ENCODE results near the gene KRT76.

KRT76 gene

DNA sequence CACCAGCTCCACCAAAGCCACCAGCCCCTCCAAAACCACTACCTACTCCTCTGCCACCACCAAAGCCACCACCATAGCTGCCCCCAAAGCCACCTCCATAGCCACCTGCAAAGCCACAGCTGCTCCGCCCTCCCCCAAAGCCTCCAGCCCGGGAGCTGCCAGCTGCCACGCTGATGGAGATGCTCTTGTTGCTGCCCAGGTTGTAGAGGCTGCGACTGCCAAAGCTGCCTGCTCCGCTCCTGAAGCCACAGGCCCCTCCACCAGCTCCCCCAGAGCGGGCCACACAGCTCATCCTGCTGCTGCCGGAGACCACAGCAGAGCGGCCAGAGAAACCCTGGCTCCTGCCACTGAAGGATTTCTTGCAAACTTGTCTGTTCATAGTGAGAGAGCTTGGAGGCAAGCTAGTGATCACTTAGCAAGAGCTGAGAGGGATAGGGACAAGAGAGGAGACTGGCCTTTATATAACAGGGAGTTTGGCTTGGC is at the start of gene KRT76:
TSS of gene KRT76 (minus strand) at position 433 of the 483 bp plus-strand sequence. CDS start at position 379, 54 bp downstream.
- FAIRE-seq: no peak

DNA sequence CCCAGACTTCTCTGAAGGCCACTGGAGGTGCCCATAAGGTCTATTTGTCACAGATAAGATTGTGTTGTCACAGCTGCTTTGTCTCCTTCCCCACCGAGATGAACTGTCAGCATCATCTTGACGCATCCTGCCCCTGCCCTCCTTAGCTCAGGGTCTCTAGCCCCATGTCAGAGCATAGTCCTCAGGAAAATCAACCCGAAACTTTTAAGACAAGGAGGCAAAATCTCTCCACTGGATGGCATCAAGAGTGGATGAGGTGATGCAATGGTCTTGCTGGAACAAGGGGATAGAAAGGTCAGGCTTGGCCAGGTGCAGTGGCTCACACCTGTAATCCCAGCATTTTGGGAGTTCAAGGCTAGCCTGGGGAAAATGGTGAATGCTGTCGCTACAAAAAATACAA is 48.8 kb upstream of the KRT76 start:
- no peak for FAIRE-seq

DNA sequence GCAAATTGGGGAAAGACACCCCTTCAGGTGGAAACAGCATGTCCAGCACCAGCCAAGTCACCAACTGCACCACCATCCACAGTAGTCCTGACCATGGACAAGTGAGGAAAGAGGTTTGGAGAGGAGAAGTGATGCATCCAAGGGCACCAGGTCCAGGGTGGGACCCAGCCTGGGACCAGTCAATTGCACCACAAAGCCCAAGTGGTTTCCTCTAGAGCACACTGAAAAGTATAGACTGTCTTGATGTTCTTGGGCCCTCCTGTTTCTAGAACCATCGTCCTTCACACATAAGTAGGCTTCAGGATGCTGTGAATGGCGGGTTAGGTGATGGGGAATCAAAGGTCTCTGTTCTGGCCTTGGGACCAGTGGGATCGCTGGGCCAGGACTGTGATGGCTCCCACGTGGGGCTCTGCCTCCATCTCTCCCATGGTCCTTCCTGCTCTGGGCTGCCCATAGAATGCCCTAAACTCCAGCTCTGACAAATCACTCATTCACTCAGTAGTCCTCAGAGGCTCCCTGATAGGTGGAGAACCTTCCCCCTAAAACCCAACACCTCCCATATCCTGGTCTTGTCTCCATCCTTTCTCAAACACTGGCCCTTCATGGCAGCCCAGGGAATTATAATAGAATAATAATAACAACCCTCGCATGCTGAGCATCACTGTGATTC is 47.7 kb upstream of the KRT76 start:
- FAIRE-seq: no peak

- FAIRE-seq: no peak
Measured at GRCh38 chr12:52823761-52824450, 46.8 kb upstream of the KRT76 start.

DNA sequence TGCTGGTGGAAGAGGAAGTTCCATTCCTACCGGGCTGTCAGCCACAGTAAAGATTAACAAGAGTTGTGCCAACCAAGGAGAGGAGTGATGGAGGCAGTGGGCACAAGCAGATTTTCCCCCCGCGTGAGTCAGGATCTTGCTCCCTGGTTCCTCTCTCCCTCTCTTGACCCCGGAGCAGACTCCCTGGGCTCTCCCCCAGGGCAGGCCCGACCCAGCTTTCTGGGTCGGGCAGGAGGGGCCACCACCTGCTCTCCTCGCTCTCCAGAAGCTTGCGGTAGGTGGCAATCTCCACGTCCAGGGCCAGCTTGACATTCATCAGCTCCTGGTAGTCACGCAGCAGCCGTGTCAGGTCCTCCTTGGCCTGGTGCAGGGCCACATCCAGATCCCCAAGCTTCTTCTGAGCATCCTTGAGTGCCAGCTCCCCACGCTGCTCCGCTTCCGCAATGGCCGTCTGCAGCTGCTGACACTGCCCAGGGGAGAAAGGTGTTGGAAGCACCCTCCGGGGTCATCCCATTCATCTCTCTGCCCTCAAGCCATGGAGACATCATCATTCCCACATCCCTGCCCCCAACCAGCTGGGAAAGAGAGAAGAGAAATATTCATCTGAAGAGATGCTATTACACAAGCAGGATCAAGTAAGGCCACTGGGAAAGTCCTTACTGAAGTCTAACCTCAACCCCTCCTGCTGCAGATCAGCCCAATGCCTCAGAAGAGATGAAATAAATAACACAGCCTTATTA is 45.8 kb upstream of the KRT76 start:
- no peak for FAIRE-seq

GRCh38 chr12:52821826-52822660 is 44.9 kb upstream of the KRT76 start:
- FAIRE-seq: no peak

- no peak for FAIRE-seq
Measured at GRCh38 chr12:52821071-52821730, 44.1 kb upstream of the KRT76 start.

GRCh38 chr12:52820521-52820920 is 43.4 kb upstream of the KRT76 start:
- FAIRE-seq: no peak

DNA sequence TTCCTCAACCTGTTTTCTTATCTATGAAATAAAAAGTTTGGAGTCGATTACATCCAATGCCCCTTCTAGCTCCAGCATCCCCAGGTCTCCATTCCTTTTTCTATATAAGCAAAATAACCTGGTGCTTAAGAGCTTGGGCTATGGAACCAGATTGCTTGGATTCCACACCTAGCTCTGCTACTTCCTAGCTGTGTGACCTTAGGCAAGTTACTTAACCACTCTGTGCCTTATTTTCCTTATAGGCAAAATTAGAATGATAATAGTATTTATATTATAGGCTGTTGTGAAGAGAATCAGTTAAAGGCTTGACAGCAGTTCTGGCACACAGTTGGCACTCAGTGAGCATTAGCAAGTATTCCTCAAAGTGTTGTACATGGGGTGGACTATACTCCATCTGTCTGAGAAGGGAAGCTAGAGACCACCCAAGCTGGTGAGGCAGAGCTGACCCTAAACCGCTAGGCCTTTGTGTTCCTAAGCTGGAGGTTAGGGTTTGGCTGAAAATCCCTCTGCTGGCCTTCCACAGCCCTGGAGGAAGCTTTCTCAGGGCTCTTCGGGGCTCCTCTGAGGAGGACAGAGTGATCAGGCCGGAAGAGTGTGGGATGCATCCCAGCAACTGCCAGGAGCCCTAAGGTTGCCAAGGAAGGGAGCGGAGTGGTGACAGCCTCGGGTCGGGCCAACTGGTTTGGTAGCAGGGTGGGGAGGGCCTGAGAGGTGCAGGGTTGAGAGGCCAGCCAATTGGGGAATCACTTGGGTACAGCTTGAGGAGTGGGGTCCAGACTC is 42.8 kb upstream of the KRT76 start:
- no peak for FAIRE-seq

GRCh38 chr12:52818887-52819420 is 41.8 kb upstream of the KRT76 start:
- no peak for FAIRE-seq

- FAIRE-seq: no peak
Measured at GRCh38 chr12:52818388-52818787, 41.2 kb upstream of the KRT76 start.

DNA sequence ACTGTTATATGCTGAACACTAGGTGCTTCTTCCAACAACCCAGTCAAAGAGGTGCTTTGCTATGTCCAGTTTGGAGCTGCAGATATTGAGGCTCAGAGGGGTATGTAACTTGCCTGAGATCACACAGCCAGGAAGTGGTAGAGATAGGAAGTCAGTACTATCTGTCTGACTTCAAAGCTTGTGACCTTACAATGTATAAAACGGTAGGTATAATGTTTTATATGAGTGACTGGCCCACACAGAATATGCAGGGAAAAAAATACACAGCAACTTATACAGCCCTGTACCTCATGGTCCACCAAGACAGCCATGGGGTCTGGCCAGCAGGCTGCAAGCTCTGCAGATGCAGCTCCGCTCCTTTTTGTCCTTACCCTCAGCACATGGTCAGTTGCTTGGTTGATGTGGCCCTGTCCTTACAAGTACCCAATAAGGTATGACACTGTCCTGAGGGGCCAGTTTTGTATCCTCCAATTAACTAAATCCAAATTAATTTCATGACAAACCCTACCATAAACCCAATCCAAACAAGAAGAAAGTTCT is 40.6 kb upstream of the KRT76 start:
- no peak for FAIRE-seq

DNA sequence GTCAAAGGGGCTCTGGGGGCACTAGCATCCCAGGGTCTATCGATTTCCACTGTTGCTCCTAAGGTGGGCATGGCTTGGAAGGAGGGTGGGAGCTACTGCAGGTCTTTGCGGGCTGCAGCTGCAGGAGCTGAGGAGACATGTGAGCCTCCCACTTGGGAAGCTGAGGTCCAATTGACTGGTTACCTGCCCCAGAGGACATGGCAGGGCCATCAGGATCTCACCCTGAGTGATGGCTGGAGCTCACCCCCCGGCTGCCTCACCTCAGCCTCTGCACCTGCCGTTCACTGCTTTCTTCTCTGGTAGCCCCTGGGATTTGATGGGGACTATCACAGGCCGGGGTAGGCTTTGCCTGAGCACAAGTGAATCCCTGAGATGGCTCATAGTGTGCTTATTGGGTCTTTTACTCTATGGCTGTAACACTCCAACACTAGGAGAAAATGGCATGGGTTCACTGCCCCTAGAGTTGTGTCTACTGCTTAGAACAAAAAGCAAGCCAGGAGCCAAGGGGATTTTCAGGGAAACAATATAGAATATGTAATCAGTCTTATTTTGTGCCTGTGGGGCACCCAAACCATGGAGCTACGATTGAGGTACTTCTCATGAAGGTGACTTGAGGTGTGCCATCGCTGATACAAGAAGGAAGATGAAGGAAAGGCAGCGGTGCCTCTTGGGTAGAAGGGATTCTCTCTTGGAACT is 40.0 kb upstream of the KRT76 start:
- FAIRE-seq: no peak

GRCh38 chr12:52815676-52816588 is 38.8 kb upstream of the KRT76 start:
- no peak for FAIRE-seq

GRCh38 chr12:52815161-52815560 is 38.0 kb upstream of the KRT76 start:
- no peak for FAIRE-seq

DNA sequence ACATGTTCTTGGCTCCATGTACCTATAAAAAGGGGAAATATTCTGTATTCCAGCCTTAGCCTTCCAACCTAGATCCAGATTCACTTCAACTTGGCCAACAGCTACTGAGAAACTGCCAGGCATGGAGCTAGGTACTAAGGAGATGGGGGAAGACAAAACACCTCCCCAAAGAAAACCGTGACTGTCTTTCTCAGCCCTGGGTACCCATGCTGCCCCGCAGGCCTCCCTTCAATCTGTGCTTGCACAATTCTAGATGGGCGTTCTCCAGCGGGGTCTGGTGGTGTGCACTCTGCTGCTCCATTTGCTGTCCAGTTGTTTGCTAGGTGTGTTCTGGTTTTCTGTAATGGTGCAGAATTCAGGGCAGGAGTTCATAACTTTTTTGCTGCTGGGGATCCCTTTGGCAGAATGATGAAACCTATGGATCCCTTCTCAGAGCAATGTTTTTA is 37.6 kb upstream of the KRT76 start:
- FAIRE-seq: no peak

DNA sequence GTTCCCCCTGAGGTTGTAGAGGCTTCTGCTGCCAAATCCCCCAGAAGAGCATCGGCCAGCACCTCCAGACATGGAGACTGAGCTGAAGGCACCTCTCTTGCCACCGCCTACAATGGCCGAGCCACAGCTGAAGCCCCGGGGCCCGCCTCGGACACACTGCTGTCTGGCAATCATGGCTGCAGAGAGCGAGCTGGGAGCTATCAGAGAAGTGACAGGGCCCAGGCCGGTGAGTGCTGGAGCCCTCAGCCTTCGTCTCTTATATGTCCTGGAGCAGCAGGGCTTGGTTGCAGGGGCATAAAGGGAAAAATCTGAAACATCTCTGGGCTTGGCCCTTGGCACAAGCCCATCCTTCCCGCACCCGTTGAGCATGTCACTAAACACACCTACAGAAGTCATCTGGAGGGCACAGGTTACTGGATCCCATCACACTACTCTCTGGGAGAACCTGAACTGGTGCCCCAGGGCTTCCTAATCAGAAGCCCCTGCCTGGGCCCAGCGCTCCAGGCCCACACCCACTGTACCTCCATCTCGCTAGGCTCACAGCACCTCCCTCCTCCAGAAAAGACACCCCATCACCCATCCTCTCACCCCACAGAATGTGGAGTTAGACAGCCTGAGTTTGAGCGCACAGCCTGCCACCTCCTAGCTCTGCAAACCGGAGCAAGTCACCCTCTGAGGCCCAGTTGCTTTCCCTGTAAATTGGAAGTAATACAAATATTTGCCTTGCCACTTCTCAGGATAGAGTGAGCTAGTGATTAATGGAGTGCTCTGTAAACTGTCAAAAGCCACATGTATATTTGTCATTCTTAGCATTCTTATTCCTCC is 37.0 kb upstream of the KRT76 start, which contains the start of gene KRT4:
TSS of gene KRT4 (minus strand) at position 232 of the 825 bp plus-strand sequence. CDS start at position 174, 58 bp downstream.
- no peak for FAIRE-seq
